ENCODE results near the gene SIRPG. TPM values are rescaled to one million over a fixed set of nuclear protein-coding genes. Genes with fewer than 3 reads are reported as not detected.
"Not testable (repeated sequence)": the region's sequence is repeated elsewhere in the genome, so short reads cannot be mapped to it uniquely, and the experiment has no call there.

SIRPG gene
- total RNA-seq (under 1 TPM; 0.38 to 0.58 TPM), polyA plus RNA-seq (ENCODE audit: insufficient read length in 6 of 6) (under 1 TPM in 5 of 6 donors, not detected in 1; 0.15 to 0.37 (median 0.23) TPM)
- long read RNA-seq, donor 1 = 0 reads
- long read RNA-seq, donor 2 = 0 reads
- long read RNA-seq, donor 3 = 0 reads
- long read RNA-seq, donor 4 = 0 reads
- long read RNA-seq, donor 5 = 0 reads
- long read RNA-seq, donor 6 = 0 reads
- long read RNA-seq, donor 7 = 0 reads
- long read RNA-seq, donor 8 = 0 reads
- long read RNA-seq, donor 9 = 0 reads
- long read RNA-seq, donor 10, partial matches to known transcripts = 2 of 3 reads
- long read RNA-seq, donor 10, other reads (novel, unspliced or antisense) = 0 of 3 reads
- long read RNA-seq, donor 11 = 0 reads
- long read RNA-seq, donor 12 = 0 reads

DNA sequence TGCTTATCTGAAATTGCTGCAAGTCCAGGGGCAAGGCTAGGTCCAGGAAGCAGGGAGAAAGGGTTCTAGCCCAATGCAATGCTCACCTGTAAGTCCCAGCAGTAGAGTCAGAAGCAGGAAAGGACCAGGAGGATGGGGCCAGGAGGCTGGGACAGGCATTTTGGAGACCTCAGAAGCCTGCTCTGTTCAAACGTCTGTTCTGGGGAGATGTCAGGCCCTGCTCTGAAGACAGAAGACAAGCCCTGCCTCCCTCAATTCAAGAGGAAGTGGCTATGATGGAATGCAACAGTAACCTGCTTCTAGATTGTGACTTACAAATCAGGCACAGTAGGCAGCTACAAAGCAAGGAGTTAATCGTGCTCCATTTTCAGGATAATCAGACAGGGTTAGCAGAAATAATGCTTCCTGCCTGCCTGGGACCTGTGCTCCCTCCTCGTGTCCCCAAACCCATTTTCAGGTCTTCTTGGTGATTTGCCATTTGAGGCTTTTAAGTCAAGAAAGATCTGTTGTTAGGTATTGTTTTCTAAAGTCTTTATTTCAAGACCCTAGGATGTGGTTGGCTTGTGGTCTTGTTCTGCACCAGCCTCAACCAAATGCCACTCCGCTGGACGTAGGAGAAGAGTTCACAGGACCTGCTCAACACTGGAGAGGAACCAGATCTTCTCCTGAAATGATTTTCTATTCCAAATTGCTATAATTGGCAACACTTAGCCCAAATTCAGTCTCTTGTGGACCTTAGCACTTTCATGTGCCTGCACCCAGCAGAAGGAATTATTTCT is at the start of gene SIRPG:
Gene SIRPG, minus strand, starts transcription at position 224 of the 779 bp plus-strand sequence. Its CDS starts 65 bp downstream, at position 159.
- intact Hi-C loops (cut with DNase I) = no loop called here
- Histone ChIP-seq H3K9me3 (peaks cover 0 to 3% of the 10 kb centered on the region in 2 donors), H3K4me3 (no peak within 1 kb of the TSS), H3K4me1 (peaks cover 0 to 8% of the 10 kb centered on the region in 2 donors), H3K27me3 (peaks cover 0 to 27% of the 10 kb centered on the region in 2 donors), H3K36me3 (no peaks in the 10 kb centered on the region), H3K27ac (no peak within 1 kb of the TSS)
- no peak for ATAC-seq
- TF ChIP-seq, protein P1, sequence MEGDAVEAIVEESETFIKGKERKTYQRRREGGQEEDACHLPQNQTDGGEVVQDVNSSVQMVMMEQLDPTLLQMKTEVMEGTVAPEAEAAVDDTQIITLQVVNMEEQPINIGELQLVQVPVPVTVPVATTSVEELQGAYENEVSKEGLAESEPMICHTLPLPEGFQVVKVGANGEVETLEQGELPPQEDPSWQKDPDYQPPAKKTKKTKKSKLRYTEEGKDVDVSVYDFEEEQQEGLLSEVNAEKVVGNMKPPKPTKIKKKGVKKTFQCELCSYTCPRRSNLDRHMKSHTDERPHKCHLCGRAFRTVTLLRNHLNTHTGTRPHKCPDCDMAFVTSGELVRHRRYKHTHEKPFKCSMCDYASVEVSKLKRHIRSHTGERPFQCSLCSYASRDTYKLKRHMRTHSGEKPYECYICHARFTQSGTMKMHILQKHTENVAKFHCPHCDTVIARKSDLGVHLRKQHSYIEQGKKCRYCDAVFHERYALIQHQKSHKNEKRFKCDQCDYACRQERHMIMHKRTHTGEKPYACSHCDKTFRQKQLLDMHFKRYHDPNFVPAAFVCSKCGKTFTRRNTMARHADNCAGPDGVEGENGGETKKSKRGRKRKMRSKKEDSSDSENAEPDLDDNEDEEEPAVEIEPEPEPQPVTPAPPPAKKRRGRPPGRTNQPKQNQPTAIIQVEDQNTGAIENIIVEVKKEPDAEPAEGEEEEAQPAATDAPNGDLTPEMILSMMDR (IDR thresholded peaks at IDR 0.05) = no peak
- DNase-seq = no peak

DNA sequence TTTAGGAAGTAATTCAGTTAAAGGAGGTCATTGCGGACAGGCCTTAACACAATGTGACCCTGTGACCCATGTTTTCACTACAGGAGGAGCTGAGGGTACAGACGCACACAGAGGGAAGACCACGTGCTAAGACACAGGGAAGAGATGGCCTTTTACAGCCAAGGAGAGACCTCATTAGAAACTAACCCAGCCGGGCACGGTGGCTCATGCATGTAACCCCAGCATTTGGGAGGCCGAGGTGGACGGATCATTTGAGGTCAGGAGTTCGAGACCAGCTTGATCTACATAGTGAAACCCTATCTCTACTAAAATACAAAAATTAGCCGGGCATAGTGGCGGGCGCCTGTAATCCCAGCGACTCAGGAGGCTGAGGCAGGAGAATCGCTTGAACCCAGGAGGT is 49.3 kb upstream of the SIRPG start:
- H3K36me3 ChIP-seq; H3K9me3 ChIP-seq; intact Hi-C loops (cut with DNase I); DNase-seq; H3K4me3 ChIP-seq; ATAC-seq; H3K27ac ChIP-seq: not testable (repeated sequence)
- Histone ChIP-seq H3K27me3 (peaks cover 0 to 15% of the 10 kb centered on the region in 2 donors), H3K4me1 (peaks cover 0 to 11% of the 10 kb centered on the region in 2 donors)

DNA sequence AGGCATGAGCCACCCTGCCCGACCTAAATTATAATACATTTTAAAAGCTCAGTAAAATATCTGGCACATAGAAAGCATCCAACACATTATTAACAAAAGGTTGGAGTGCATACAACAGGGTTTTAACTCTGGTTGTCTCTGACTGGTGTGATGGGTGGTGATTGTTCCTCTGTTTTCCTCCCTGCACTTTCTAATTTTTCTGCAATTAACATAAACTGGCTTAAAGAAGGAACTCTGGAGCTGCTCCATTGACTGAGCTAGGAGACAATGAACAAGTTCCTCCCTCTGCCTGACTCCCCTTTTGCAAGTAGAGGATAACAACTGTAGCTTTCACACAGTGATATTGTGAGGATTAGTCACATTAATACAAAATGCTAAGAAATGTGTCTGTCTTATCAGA is 48.5 kb upstream of the SIRPG start:
- ATAC-seq = no peak

DNA sequence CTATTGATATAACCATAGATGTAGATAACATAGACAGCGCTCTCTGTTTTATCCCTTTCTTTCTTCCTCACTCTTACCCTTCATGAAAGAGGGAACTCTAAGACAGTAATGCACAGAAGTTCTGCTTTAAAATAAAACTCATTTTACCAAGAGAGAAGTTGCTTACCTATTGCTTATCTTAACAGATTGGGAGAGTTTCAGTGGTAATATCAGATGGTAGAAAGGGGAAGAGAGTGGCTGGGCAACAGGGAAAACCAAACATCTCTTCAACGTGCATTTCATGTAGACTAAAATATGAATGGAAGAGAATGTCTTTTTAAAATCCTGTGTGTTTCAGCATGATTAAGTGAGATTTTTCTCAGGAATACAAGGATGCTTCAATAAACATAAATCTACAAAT is 45.3 kb upstream of the SIRPG start:
- peaks cover 0 to 13% of the 10 kb centered on the region in 2 donors for H3K27me3 ChIP-seq
- no peak overlapping the region for H3K4me3 ChIP-seq
- no peak overlapping the region for H3K27ac ChIP-seq
- no peak for ATAC-seq
- no peak for DNase-seq
- H3K36me3 ChIP-seq = no peaks in the 10 kb centered on the region
- peaks cover 0 to 11% of the 10 kb centered on the region in 2 donors for H3K4me1 ChIP-seq
- intact Hi-C loops (cut with DNase I) = no loop called here
- TF ChIP-seq, protein P1 (IDR thresholded peaks at IDR 0.05) = no peak
- H3K9me3 ChIP-seq = no peaks in the 10 kb centered on the region

More for the DNA sequence above, 48.5 kb upstream of the SIRPG start:
- Histone ChIP-seq H3K27me3 (peaks cover 0 to 7% of the 10 kb centered on the region in 2 donors), H3K4me3 (no peak overlapping the region), H3K27ac (no peak overlapping the region), H3K36me3 (no peaks in the 10 kb centered on the region), H3K9me3 (peaks cover 0 to 6% of the 10 kb centered on the region in 2 donors), H3K4me1 (peaks cover 0 to 11% of the 10 kb centered on the region in 2 donors)
- intact Hi-C loops (cut with DNase I) = no loop called here
- no peak for DNase-seq
- TF ChIP-seq, protein P1 (IDR thresholded peaks at IDR 0.05) = no peak

DNA sequence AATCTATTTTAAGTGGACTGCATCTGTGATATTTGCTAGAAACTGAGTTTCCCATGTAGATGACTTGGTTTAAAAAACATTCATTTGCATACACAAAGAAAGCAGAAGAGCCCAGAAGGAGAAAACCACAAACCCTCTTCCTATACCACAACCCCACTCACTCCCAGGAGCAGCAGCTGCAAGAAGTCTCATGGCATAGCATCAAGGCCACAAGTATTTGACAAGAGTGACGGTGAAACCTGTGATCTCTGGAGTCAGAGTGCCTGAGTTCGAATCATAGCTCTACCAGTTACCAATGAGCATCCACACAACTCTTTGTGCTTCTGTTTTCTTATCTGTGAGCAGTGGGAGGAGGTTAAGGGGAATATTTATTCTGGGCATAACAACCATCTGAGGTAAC is 44.7 kb upstream of the SIRPG start:
- DNase-seq = no peak
- H3K27me3 ChIP-seq = peaks cover 0 to 7% of the 10 kb centered on the region in 2 donors
- H3K36me3 ChIP-seq = no peaks in the 10 kb centered on the region
- peak; percentile 55 for ATAC-seq
- no peak overlapping the region for H3K27ac ChIP-seq
- TF ChIP-seq, protein P1 (IDR thresholded peaks at IDR 0.05) = no peak
- no peaks in the 10 kb centered on the region for H3K9me3 ChIP-seq
- peaks cover 0 to 11% of the 10 kb centered on the region in 2 donors for H3K4me1 ChIP-seq
- intact Hi-C loops (cut with DNase I) = no loop called here
- no peak overlapping the region for H3K4me3 ChIP-seq
